ENCODE results near the gene KLHL42.
A peak's percentile ranks its signal among the peaks of the same experiment; 100 is the strongest.
"Not testable (repeated sequence)": the region's sequence is repeated elsewhere in the genome, so short reads cannot be mapped to it uniquely, and the experiment has no call there.

Gene KLHL42

DNA sequence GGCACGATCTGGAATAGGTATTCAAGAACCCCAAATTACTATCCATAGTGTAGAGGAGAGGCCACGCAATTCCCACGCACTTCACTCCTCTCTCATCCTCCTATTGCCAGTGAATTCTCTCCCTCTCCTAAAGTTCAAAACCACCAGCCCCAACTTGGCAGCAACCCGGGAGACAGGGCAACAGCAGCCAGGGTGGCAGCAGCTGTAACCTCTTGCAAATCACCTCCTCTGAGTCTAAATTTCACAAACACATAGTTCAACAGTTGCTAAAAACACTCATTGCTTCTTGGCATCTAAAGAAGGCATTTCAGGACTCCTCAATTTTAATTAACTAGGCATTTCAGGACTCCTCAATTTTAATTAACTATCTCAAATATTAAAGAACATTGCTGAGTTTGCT, 37.7 kb downstream of the KLHL42 start:
- no peak for DNase-seq (ENCODE audit: low spot score)

- no peak for DNase-seq (ENCODE audit: low spot score)
Observed at GRCh38 chr12:27818401-27818918, 38.4 kb downstream of the KLHL42 start.

GRCh38 chr12:27820564-27820963, 40.5 kb downstream of the KLHL42 start:
- no peak for DNase-seq (ENCODE audit: low spot score)

DNA sequence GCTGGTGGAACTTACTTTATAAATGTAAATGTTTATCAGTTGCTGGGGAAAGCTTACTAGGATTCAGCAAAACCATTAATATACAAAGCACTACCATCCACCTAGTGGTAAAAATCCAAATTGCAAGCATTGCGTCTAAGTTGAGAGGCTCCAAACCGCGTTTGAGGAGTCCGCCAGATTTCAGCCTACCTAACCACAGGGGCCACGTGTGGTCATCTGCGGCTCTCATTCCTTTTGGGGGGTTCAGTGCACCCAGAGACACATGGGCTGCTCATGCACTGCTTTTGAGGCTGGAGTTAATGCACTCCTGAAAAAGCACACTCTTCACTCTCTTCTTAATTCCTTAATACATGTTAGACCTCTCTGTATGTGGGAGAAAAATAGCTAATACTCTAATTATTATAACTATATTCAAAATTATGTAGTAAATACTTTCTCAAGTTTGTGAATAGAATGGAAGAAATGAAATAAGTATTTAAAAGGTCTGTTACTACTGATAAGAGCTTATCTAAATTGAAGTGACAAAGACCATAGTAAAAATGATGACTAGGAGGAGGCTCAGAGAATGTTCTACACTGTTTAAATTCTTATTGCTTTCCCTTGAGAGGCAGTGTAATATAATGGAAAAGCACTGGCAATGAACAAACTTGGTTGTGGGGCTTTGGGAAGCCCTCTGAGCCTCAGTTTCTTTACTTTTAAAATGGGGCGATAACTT, 41.4 kb downstream of the KLHL42 start:
- peak; percentile 66 for DNase-seq (ENCODE audit: low spot score)

DNA sequence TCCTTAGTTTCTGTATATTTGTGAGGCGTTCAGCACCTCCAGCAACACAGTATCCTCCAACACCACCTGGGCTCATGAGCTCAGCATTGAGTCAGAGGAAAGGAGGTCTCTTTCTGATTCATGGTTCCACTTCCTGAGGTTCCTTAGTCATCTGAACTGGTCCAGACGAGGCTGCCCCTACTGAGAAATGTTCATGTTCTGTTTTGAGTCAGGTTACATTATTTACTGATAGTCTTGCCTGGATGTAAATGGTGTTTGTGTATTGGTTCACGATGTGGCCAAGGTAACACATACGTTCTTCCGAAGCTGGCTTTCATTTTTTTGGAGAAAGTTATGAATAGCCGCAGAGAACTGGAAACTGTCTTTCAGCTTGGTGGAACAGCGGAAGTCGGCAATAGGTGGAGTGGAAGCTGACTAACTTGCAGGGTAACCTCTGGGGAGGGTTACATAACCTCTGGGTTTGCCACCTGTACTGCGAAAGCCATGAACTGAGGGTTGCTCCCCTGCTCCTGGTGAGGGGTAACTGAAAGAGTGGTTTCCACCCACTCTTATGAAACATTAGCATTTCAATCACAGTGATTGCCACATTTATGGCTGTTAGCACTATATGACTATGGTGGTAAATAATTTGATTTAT, 42.2 kb downstream of the KLHL42 start:
- DNase-seq (ENCODE audit: low spot score) = no peak

- DNase-seq (ENCODE audit: low spot score) = no peak
Observed at GRCh38 chr12:27823038-27823437, 43.0 kb downstream of the KLHL42 start.

DNA sequence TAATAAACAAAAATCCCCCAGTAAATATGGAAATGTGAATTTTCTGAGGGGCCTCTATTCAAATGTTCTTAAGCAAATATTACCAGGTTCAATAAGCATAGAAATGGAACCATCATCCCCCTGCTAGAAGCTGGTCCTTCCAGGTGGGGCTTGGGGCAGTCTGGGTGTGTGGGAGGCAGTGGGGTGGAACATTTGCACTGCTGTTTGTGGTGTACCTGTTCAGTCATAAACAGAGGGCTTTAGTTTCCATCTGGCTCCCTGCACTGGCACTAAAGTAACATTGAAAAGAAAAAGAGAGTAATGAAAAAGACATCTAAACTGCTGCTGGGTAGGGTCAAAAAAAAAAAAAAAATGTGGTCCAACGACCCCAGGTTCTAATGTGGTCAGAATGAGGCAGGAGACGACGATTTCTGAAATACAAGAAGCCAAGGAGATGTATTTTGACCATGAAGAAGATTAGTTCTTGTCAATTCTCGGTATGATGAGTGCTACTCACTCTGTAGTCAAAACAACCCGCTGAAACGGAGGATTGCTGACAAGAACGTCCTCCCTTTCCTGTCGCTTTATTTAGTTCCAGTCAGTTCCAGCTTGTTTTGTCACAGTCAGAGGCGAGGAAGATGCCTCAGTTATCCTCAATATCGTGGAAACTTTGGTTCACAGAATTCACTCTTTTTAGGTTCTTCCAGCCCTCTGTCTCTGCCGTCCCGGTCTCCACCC, 44.3 kb downstream of the KLHL42 start:
- DNase-seq (ENCODE audit: low spot score) = no peak

DNA sequence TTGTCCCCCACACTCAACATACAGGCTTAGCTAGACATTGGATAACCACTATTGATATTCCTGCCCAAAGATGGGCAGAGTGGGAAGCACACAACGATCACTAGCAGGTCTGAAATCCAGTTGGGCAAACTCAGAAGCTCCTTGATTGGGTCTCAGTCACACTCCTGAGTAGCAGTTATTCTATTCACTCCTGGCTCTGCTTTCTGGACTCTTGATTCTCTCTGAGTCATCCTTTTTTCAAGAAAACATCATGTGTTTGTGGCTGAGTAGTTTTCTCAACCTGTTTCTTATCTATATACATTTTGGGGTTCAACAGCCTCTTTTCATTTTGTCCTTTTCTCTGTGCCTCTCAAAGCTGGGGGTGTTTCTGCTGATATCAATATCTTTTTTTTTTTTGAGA, 46.0 kb downstream of the KLHL42 start:
- no peak for DNase-seq (ENCODE audit: low spot score)

GRCh38 chr12:27828196-27828595, 48.2 kb downstream of the KLHL42 start:
- no peak for DNase-seq (ENCODE audit: low spot score)

GRCh38 chr12:27838543-27839185, 58.6 kb downstream of the KLHL42 start:
- DNase-seq (ENCODE audit: low spot score) = no peak

DNA sequence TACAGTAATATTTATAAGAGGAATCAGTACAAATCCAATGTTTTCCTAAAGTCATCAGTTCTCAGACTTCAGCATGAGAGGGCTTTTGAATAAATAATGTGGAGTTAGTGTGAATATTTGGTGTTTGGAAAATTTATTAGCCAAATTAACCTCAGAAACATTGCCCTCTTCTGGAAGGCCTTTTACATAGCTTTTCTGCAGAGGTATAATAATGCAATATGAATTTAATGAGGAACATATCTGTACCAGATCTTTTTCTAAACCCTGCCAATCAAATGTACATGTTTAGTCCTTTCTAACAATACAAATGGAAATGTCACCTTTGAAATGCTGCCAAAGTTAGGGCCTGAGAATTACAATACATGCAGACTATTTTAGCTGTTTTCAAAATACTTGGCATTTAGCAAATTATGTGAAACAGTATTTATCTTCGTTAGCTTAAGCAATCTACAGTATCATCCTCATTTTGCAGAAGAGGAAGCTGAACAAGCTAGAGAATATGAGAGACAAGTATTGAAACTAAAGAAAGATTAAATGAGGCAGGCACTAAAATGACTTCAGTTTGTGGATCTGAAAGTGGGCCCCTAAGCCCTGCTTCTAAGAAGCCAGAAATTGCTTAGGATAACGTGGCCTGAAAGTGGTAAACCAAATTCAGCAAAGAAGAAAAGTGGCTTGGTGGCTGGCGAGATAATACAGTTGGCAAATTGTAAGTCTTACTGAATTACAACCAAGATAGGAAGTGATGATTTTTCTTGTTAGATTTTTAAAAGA, 60.4 kb downstream of the KLHL42 start:
- no peak for DNase-seq (ENCODE audit: low spot score)

GRCh38 chr12:27841392-27841882, 61.4 kb downstream of the KLHL42 start:
- DNase-seq (ENCODE audit: low spot score) = no peak

DNA sequence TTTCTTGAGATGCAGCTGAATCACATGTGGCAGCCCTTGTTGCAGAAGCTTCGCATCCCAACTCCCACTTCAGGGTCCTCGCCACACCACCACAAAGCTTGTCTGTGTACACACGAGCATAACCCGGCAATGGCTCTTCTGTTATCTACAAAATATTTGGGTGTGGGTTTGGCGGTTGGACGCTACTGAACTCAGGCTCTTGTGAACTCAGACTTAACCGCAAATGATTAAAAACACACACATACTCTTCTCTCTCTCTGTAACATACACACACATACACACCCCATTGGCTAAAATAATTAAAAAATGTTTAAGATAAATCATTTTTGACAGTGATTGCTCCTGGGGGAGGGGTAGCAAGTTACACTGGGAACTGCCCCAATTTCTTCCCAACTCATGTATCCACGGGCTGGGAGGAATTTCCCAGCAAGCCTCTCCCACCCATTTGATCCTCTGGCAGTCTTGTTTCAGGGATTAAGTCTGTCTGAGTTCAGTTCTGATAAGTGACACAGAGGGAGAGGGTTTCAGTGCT, 63.7 kb downstream of the KLHL42 start:
- no peak for DNase-seq (ENCODE audit: low spot score)

- peak; percentile 39 for DNase-seq (ENCODE audit: low spot score)
Observed at GRCh38 chr12:27844366-27845090, 64.5 kb downstream of the KLHL42 start.

DNA sequence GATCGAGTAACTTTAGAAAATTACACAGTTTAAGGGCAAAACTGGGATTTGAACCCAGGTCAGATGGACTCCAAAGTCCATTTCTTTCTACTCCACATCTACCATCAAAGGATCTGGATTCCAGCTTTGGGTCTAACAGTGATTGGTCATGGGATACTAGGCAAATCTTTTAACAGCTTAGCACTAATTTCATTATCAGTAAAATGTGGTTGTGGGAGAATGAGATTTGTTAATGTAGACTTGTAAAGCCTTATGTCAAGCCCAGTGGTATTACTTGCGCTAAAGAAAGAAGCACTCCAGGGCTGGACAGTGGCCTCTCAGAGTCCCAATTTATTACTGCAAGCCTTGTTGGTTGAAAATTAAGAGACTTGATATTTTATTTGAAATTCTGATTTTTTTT, 65.2 kb downstream of the KLHL42 start:
- no peak for DNase-seq (ENCODE audit: low spot score)

GRCh38 chr12:27845706-27846105, 65.7 kb downstream of the KLHL42 start:
- not testable (repeated sequence) for DNase-seq (ENCODE audit: low spot score)

DNA sequence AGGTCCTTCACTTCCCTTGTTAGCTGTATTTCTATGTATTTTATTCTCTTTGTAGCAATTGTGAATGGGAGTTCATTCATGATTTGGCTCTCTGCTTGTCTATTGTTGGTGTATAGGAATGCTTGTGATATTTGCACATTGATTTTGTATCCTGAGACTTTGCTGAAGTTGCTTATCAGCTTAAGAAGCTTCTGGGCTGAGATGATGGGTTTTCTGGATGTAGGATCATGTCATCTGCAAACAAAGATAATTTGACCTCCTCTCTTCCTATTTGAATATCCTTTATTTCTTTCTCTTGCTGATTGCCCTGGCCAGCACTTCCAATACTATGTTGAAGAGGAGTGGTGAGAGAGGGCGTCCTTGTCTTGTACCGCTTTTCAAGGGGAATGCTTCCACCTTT, 67.3 kb downstream of the KLHL42 start:
- not testable (repeated sequence) for DNase-seq (ENCODE audit: low spot score)

- no peak for DNase-seq (ENCODE audit: low spot score)
Observed at GRCh38 chr12:27851311-27851710, 71.3 kb downstream of the KLHL42 start.

- no peak for DNase-seq (ENCODE audit: low spot score)
Observed at GRCh38 chr12:27852117-27852516, 72.1 kb downstream of the KLHL42 start.

Data from HuH-7 (cell line).